ENCODE measurements around the gene C2CD4D. TPM values are rescaled to one million over a fixed set of nuclear protein-coding genes. Genes with fewer than 3 reads are reported as not detected.
"Not testable (repeated sequence)": the region's sequence is repeated elsewhere in the genome, so short reads cannot be mapped to it uniquely, and the experiment has no call there.

The C2CD4D gene
- total RNA-seq, 1 donor from 2014 or later: 0.16 TPM

DNA sequence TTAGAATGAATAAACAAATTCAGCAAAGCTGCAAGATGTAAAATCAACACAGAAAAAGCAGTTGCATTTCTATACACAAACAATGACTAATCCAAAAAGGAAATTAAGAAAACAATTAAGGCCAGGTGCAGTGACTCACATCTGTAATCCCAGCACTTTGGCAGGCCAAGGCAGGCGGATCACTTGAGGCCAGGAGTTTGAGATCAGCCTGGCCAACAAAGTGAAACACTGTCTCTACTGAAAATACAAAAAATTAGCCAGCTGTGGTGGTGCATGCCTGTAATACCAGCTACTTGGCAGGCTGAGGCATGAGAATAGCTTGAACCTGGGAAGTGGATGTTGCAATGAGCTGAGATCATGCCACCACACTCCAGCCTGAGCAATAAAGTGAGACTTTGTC lies 47.4 kb upstream of the C2CD4D start:
- TF ChIP-seq EZH2 (IDR thresholded peaks at IDR 0.05; ENCODE audit: insufficient read depth, low read length): no peak
- TF ChIP-seq, protein P1, sequence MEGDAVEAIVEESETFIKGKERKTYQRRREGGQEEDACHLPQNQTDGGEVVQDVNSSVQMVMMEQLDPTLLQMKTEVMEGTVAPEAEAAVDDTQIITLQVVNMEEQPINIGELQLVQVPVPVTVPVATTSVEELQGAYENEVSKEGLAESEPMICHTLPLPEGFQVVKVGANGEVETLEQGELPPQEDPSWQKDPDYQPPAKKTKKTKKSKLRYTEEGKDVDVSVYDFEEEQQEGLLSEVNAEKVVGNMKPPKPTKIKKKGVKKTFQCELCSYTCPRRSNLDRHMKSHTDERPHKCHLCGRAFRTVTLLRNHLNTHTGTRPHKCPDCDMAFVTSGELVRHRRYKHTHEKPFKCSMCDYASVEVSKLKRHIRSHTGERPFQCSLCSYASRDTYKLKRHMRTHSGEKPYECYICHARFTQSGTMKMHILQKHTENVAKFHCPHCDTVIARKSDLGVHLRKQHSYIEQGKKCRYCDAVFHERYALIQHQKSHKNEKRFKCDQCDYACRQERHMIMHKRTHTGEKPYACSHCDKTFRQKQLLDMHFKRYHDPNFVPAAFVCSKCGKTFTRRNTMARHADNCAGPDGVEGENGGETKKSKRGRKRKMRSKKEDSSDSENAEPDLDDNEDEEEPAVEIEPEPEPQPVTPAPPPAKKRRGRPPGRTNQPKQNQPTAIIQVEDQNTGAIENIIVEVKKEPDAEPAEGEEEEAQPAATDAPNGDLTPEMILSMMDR (IDR thresholded peaks at IDR 0.05; ENCODE audit: insufficient read depth, low read depth, low read length): no peak
- Histone ChIP-seq H3K36me3 (ENCODE audit: insufficient read depth, low read length) (no peaks in the 10 kb centered on the region), H3K9ac (ENCODE audit: low read length) (no peak overlapping the region), H3K27me3 (ENCODE audit: insufficient read depth, low read length) (no peaks in the 10 kb centered on the region), H4K20me1 (ENCODE audit: insufficient read depth, low read length) (no peaks in the 10 kb centered on the region), H3K27ac (ENCODE audit: low read depth, low read length) (no peak overlapping the region), H3K4me2 (ENCODE audit: low read length) (no peak overlapping the region), H3K79me2 (ENCODE audit: insufficient read depth, low read length) (no peaks in the 10 kb centered on the region), H2AFZ (ENCODE audit: low read depth, low read length) (no peak overlapping the region), H3K4me3 (ENCODE audit: insufficient read depth, low read depth, low read length) (no peak overlapping the region), H3K4me1 (ENCODE audit: insufficient read depth, low read length) (peaks cover 5% of the 10 kb centered on the region), H3K9me3 (ENCODE audit: insufficient read depth, low read depth, low read length) (no peaks in the 10 kb centered on the region)
- Mint-ChIP-seq H3K4me1 (ENCODE audit: low read depth, unreplicated experiment) (no peaks in the 10 kb centered on the region), H3K27me3 (ENCODE audit: low read depth, unreplicated experiment) (no peaks in the 10 kb centered on the region), H3K27ac (ENCODE audit: unreplicated experiment) (no peak overlapping the region), H3K9me3 (ENCODE audit: unreplicated experiment) (no peaks in the 10 kb centered on the region), H3K36me3 (ENCODE audit: low read depth, unreplicated experiment) (peaks cover 11% of the 10 kb centered on the region), H3K4me3 (ENCODE audit: unreplicated experiment) (no peak overlapping the region)
- FAIRE-seq (no peak), DNase-seq (ENCODE audit: low read depth) (peak; percentile 44)

DNA sequence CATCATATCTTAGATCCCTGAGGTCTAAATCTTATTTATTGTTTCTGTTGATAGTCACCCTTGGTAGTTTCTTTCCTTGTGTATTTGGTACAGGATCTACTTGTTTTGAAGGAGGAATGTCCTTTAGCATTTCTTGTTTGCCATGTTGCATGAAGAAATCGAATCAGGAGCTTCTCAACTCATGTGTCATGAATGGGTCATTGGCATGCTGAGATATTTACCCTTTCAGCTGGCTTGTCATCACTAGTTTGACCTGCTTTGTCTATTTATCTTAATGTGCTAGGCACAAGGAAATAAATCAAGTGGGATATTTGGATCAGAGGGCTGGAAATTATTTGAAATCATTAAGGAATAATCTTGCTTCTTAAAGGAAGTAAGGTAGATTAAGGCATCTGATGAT lies 45.9 kb upstream of the C2CD4D start:
- Mint-ChIP-seq H3K27ac (ENCODE audit: unreplicated experiment) (no peak overlapping the region), H3K4me3 (ENCODE audit: unreplicated experiment) (no peak overlapping the region), H3K36me3 (ENCODE audit: low read depth, unreplicated experiment) (peaks cover 3% of the 10 kb centered on the region), H3K9me3 (ENCODE audit: unreplicated experiment) (no peaks in the 10 kb centered on the region), H3K4me1 (ENCODE audit: low read depth, unreplicated experiment) (no peaks in the 10 kb centered on the region), H3K27me3 (ENCODE audit: low read depth, unreplicated experiment) (no peaks in the 10 kb centered on the region)
- no peaks in the 10 kb centered on the region for H3K79me2 ChIP-seq (ENCODE audit: insufficient read depth, low read length)
- H4K20me1 ChIP-seq (ENCODE audit: insufficient read depth, low read length): no peaks in the 10 kb centered on the region
- H3K9me3 ChIP-seq (ENCODE audit: insufficient read depth, low read depth, low read length): no peaks in the 10 kb centered on the region
- H3K27ac ChIP-seq (ENCODE audit: low read depth, low read length): no peak overlapping the region
- no peak overlapping the region for H2AFZ ChIP-seq (ENCODE audit: low read depth, low read length)
- H3K4me1 ChIP-seq (ENCODE audit: insufficient read depth, low read length): peaks cover 3% of the 10 kb centered on the region
- H3K36me3 ChIP-seq (ENCODE audit: insufficient read depth, low read length): no peaks in the 10 kb centered on the region
- H3K27me3 ChIP-seq (ENCODE audit: insufficient read depth, low read length): no peaks in the 10 kb centered on the region
- H3K4me3 ChIP-seq (ENCODE audit: insufficient read depth, low read depth, low read length): no peak overlapping the region
- no peak overlapping the region for H3K4me2 ChIP-seq (ENCODE audit: low read length)
- no peak for FAIRE-seq
- no peak overlapping the region for H3K9ac ChIP-seq (ENCODE audit: low read length)
- DNase-seq (ENCODE audit: low read depth): no peak
- TF ChIP-seq, protein P1 (IDR thresholded peaks at IDR 0.05; ENCODE audit: insufficient read depth, low read depth, low read length): no peak
- TF ChIP-seq EZH2 (IDR thresholded peaks at IDR 0.05; ENCODE audit: insufficient read depth, low read length): no peak

- not testable (repeated sequence) for H2AFZ ChIP-seq (ENCODE audit: low read depth, low read length); H3K4me1 ChIP-seq (ENCODE audit: insufficient read depth, low read length); H3K27me3 Mint-ChIP-seq (ENCODE audit: low read depth, unreplicated experiment); H4K20me1 ChIP-seq (ENCODE audit: insufficient read depth, low read length); DNase-seq (ENCODE audit: low read depth); H3K4me2 ChIP-seq (ENCODE audit: low read length); H3K4me3 Mint-ChIP-seq (ENCODE audit: unreplicated experiment); H3K9ac ChIP-seq (ENCODE audit: low read length); H3K27ac Mint-ChIP-seq (ENCODE audit: unreplicated experiment); H3K27ac ChIP-seq (ENCODE audit: low read depth, low read length); H3K36me3 Mint-ChIP-seq (ENCODE audit: low read depth, unreplicated experiment); H3K9me3 ChIP-seq (ENCODE audit: insufficient read depth, low read depth, low read length); H3K27me3 ChIP-seq (ENCODE audit: insufficient read depth, low read length); H3K36me3 ChIP-seq (ENCODE audit: insufficient read depth, low read length); H3K4me1 Mint-ChIP-seq (ENCODE audit: low read depth, unreplicated experiment); H3K4me3 ChIP-seq (ENCODE audit: insufficient read depth, low read depth, low read length); H3K79me2 ChIP-seq (ENCODE audit: insufficient read depth, low read length); H3K9me3 Mint-ChIP-seq (ENCODE audit: unreplicated experiment); FAIRE-seq
Measured at GRCh38 chr1:151884879-151885278, 45.3 kb upstream of the C2CD4D start.

GRCh38 chr1:151884445-151884844 lies 44.8 kb upstream of the C2CD4D start:
- not testable (repeated sequence) for H3K4me3 Mint-ChIP-seq (ENCODE audit: unreplicated experiment); H3K27ac Mint-ChIP-seq (ENCODE audit: unreplicated experiment); H3K79me2 ChIP-seq (ENCODE audit: insufficient read depth, low read length); H3K4me1 ChIP-seq (ENCODE audit: insufficient read depth, low read length); H3K4me3 ChIP-seq (ENCODE audit: insufficient read depth, low read depth, low read length); FAIRE-seq; H3K27ac ChIP-seq (ENCODE audit: low read depth, low read length); H3K9me3 ChIP-seq (ENCODE audit: insufficient read depth, low read depth, low read length); H3K27me3 ChIP-seq (ENCODE audit: insufficient read depth, low read length); H2AFZ ChIP-seq (ENCODE audit: low read depth, low read length); H3K9ac ChIP-seq (ENCODE audit: low read length); H3K36me3 Mint-ChIP-seq (ENCODE audit: low read depth, unreplicated experiment); DNase-seq (ENCODE audit: low read depth); H4K20me1 ChIP-seq (ENCODE audit: insufficient read depth, low read length); H3K4me1 Mint-ChIP-seq (ENCODE audit: low read depth, unreplicated experiment); H3K36me3 ChIP-seq (ENCODE audit: insufficient read depth, low read length); H3K4me2 ChIP-seq (ENCODE audit: low read length); H3K9me3 Mint-ChIP-seq (ENCODE audit: unreplicated experiment); H3K27me3 Mint-ChIP-seq (ENCODE audit: low read depth, unreplicated experiment)

DNA sequence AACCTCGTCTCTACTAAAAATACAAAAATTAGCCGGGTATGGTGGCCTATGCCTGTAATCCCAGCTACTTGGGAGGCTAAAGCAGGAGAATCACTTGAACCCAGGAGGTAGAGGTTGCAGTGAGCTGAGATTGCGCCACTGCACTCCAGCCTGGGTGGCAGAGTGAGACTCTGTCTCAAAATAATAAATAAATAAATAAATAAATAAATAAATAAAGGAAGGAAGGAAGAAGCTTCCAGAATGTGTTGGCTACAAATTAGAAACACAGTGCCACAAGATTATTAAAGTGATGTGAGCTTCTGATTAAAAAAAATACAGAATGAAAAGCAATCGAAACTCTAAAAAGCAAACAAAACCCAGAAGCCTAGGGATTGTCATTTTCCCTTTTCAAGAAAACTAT lies 44.3 kb upstream of the C2CD4D start:
- not testable (repeated sequence) for H3K27me3 Mint-ChIP-seq (ENCODE audit: low read depth, unreplicated experiment); DNase-seq (ENCODE audit: low read depth); H2AFZ ChIP-seq (ENCODE audit: low read depth, low read length); FAIRE-seq; H3K27ac ChIP-seq (ENCODE audit: low read depth, low read length); H3K4me3 Mint-ChIP-seq (ENCODE audit: unreplicated experiment); H3K4me3 ChIP-seq (ENCODE audit: insufficient read depth, low read depth, low read length); H3K27ac Mint-ChIP-seq (ENCODE audit: unreplicated experiment); H3K36me3 ChIP-seq (ENCODE audit: insufficient read depth, low read length); H3K79me2 ChIP-seq (ENCODE audit: insufficient read depth, low read length); H3K36me3 Mint-ChIP-seq (ENCODE audit: low read depth, unreplicated experiment); H3K9me3 ChIP-seq (ENCODE audit: insufficient read depth, low read depth, low read length); H3K4me1 ChIP-seq (ENCODE audit: insufficient read depth, low read length); H3K9me3 Mint-ChIP-seq (ENCODE audit: unreplicated experiment); H4K20me1 ChIP-seq (ENCODE audit: insufficient read depth, low read length); H3K27me3 ChIP-seq (ENCODE audit: insufficient read depth, low read length); H3K9ac ChIP-seq (ENCODE audit: low read length); H3K4me1 Mint-ChIP-seq (ENCODE audit: low read depth, unreplicated experiment); H3K4me2 ChIP-seq (ENCODE audit: low read length)
